Measurements from ENCODE around the gene C19orf53. TPM values are rescaled to one million over a fixed set of nuclear protein-coding genes. Genes with fewer than 3 reads are reported as not detected.

C19orf53 gene
- polyA plus RNA-seq, 1 donor = 115 TPM

- DNase-seq (ENCODE audit: low read depth) = no peak
These were observed 52.5 kb downstream of the C19orf53 start for GRCh38 chr19:13826652-13827235.

- no peak for DNase-seq (ENCODE audit: low read depth)
These were observed 53.4 kb downstream of the C19orf53 start for GRCh38 chr19:13827656-13828055.

Other genes starting within 250 kb of the C19orf53 start
- gene MRI1, start 9.9 kb upstream of the C19orf53 start, polyA plus RNA-seq (ENCODE audit: insufficient read length) = 23.4 TPM
- 2.9 TPM for gene ZSWIM4, start 21.0 kb downstream of the C19orf53 start, polyA plus RNA-seq (ENCODE audit: insufficient read length)
- gene NANOS3, start 102.7 kb downstream of the C19orf53 start, polyA plus RNA-seq (ENCODE audit: insufficient read length) = 2.0 TPM
- 3.0 TPM for gene BRME1, start 131.7 kb downstream of the C19orf53 start, polyA plus RNA-seq (ENCODE audit: insufficient read length)
- 13.2 TPM for gene CC2D1A, start 131.7 kb downstream of the C19orf53 start, polyA plus RNA-seq (ENCODE audit: insufficient read length)
- gene PODNL1, start 164.0 kb downstream of the C19orf53 start, polyA plus RNA-seq (ENCODE audit: insufficient read length) = 0.75 TPM
- 20.9 TPM for gene DCAF15, start 178.1 kb downstream of the C19orf53 start, polyA plus RNA-seq (ENCODE audit: insufficient read length)
- 5.8 TPM for gene RFX1, start 231.9 kb downstream of the C19orf53 start, polyA plus RNA-seq (ENCODE audit: insufficient read length)

Measured in forelimb muscle (tissue), 1 donor.